Measurements from ENCODE around the gene BNC2.

GRCh38 chr9:16869131-16869881, 1.2 kb downstream of the BNC2 start:
- no peak for TF ChIP-seq EZH2 (IDR thresholded peaks at IDR 0.05; ENCODE audit: low read depth)
- no peak for TF ChIP-seq CTCF (conservative IDR thresholded peaks at IDR 0.05)

All from PC-9 (cell line).